GM19099 (cell line): ENCODE measurements around the gene TOR4A.

Experiments
- POLR2A ChIP-seq: IDR thresholded peaks from 3 replicates; pipeline ENCODE4 v1.6.1; 2011; ENCODE audit warnings: low read depth; ENCODE audit not compliant: insufficient read length; ENCODE audit errors: extremely low read depth

TOR4A gene

GRCh38 chr9:137273095-137273490 lies 4.4 kb upstream of the TOR4A start:
- no peak for TF ChIP-seq POLR2A

GRCh38 chr9:137273611-137274320 lies 3.8 kb upstream of the TOR4A start:
- TF ChIP-seq POLR2A: no peak

- no peak for TF ChIP-seq POLR2A
Measured at GRCh38 chr9:137275203-137275587, 2.3 kb upstream of the TOR4A start.

GRCh38 chr9:137275588-137276472 lies 1.7 kb upstream of the TOR4A start:
- no peak for TF ChIP-seq POLR2A

GRCh38 chr9:137276473-137277328 lies 825 bp upstream of the TOR4A start:
- no peak for TF ChIP-seq POLR2A

GRCh38 chr9:137278061-137278701 lies 655 bp downstream of the TOR4A start:
- no peak for TF ChIP-seq POLR2A

- TF ChIP-seq POLR2A: no peak
Measured at GRCh38 chr9:137278721-137279711, 1.5 kb downstream of the TOR4A start.

GRCh38 chr9:137279741-137280473 lies 2.4 kb downstream of the TOR4A start:
- no peak for TF ChIP-seq POLR2A

GRCh38 chr9:137280474-137281344 lies 3.2 kb downstream of the TOR4A start:
- no peak for TF ChIP-seq POLR2A

- no peak for TF ChIP-seq POLR2A
Measured at GRCh38 chr9:137281345-137282116, 4.0 kb downstream of the TOR4A start.

GRCh38 chr9:137286975-137287383 lies 9.5 kb downstream of the TOR4A start:
- TF ChIP-seq POLR2A: peak; percentile 2
